GM18951 (cell line): ENCODE measurements around the gene ADI1.
"Not testable (repeated sequence)": the region's sequence is repeated elsewhere in the genome, so short reads cannot be mapped to it uniquely, and the experiment has no call there.

ENCODE experiments used
- POLR2A ChIP-seq: IDR thresholded peaks from 4 replicates; pipeline ENCODE4 v1.6.1; 2011; ENCODE audit warnings: mild to moderate bottlenecking; ENCODE audit not compliant: insufficient read length, insufficient read depth; ENCODE audit errors: extremely low read depth
- in situ Hi-C: fragments of 300-500 bp; cut with MboI; formaldehyde crosslinking; loops from one replicate; pipeline ENCODE4 v1.12.0; 2022; ENCODE audit warnings: low sequenced_read_pairs, mixed read lengths, inconsistent platforms; ENCODE audit not compliant: unreplicated experiment

The ADI1 gene

GRCh38 chr2:3518496-3519254 is 656 bp downstream of the ADI1 start:
- in situ Hi-C loops = no loop called here
- TF ChIP-seq POLR2A = peak; percentile 96

- no peak for TF ChIP-seq POLR2A
- in situ Hi-C loops = no loop called here
These were observed 1.3 kb downstream of the ADI1 start for GRCh38 chr2:3517948-3518495.

DNA sequence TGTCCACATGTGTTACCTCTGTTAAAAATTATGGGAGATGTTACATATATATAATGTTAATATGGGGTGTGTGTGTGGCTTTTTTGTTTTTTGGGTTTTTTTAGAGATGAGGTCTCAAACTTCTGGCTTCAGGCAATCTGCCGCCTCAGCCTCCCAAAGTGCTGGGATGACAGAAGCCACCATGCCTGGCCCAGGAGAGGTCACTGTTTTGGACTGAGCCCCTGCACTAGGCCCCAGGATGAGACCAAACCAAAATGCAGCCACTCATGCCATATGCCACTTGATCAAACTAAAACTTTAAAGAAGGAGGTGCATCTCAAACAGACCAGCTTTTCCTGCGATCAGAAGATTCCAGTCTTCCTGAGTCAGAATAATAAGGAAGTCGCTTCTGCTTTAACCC is 2.5 kb downstream of the ADI1 start:
- TF ChIP-seq POLR2A = no peak
- in situ Hi-C loops = no loop called here

DNA sequence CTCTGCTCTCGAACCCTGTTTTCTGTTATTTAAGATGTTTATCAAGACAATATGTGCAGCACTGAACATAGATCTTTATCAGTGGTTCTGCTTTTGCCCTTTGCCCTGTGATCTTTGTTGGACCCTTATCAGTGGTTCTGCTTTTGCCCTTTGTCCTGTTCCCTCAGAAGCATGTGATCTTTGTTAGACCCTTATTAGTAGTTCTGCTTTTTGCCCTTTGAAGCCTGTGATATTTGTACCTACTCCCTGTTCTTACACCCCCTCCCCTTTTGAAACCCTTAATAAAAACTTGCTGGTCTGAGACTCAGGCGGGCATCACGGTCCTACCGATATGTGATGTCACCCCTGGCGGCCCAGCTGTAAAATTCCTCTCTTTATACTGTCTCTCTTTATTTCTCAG is 3.9 kb downstream of the ADI1 start:
- in situ Hi-C loops = not testable (repeated sequence)

- no peak for TF ChIP-seq POLR2A
- in situ Hi-C loops = no loop called here
These were observed 6.1 kb downstream of the ADI1 start for GRCh38 chr2:3513026-3513810.

- TF ChIP-seq POLR2A = no peak
- in situ Hi-C loops = no loop called here
These were observed 7.2 kb downstream of the ADI1 start for GRCh38 chr2:3512086-3512485.

- in situ Hi-C loops = no loop called here
- no peak for TF ChIP-seq POLR2A
These were observed 13.6 kb downstream of the ADI1 start for GRCh38 chr2:3505771-3506170.

DNA sequence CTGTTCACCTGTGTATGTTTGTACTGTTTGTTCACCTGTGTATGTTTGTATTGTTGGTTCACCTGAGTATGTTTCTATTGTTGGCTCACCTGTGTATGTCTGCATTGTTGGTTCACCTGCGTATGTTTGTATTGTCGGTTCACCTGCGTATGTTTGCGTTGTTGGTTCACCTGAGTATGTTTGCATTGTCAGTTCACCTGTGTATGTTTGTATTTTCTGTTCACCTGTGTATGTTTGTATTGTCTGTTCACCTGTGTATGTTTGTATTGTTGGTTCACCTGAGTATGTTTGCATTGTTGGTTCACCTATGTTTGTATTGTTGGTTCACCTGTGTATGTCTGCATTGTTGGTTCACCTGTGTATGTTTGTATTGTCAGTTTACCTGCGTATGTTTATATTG is 14.6 kb downstream of the ADI1 start:
- TF ChIP-seq POLR2A = no peak
- in situ Hi-C loops = no loop called here

DNA sequence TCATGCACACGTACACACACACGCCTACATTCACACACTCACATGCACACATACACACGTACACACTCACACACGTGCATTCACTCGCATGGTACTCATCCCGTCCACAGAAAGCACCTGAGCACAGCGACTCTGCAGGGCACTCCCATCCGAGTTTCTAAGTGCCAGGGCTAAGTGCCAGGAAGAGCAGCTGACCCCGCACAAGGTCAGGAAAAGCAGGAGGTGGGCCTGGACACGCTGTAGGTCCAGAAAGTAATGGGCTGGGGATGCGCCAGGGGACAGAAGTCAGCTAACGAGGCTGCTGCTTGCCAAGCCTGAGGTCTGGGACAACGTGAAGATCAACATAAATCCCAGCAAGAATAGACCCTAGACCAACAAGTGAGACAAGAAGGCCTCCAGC is 15.8 kb downstream of the ADI1 start:
- no peak for TF ChIP-seq POLR2A
- in situ Hi-C loops = no loop called here

- in situ Hi-C loops = no loop called here
- TF ChIP-seq POLR2A = no peak
These were observed 16.3 kb downstream of the ADI1 start for GRCh38 chr2:3503046-3503445.

- in situ Hi-C loops = no loop called here
- no peak for TF ChIP-seq POLR2A
These were observed 18.9 kb downstream of the ADI1 start for GRCh38 chr2:3500326-3500899.

- in situ Hi-C loops = no loop called here
- TF ChIP-seq POLR2A = no peak
These were observed 20.4 kb downstream of the ADI1 start for GRCh38 chr2:3498783-3499394.

DNA sequence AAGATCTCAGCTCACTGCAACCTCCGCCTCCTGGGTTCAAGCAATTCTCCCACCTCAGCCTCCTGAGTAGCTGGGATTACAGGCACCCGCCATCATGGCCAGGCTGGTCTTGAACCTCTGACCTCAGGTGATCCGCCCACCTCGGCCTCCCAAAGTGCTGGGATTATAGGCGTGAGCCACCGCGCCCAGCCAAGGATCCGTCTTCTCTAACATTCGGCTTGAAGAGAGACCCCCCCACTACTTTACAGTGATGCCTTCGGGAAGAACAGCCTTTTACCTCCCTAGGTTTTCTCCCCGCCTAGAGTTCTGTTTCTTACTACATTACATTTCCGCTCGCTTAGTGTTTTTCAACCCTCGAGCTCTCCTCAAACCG is 22.6 kb downstream of the ADI1 start:
- in situ Hi-C loops = not testable (repeated sequence)
